ENCODE results near the gene GRPEL1. TPM values are rescaled to one million over a fixed set of nuclear protein-coding genes. Genes with fewer than 3 reads are reported as not detected.

GRPEL1 gene
- total and polyA plus RNA-seq, 2 of the 4 experiments (the other 2 are of a cell fraction) = 33.0 to 33.9 TPM

GRCh38 chr4:7045961-7046921 lies 21.6 kb downstream of the GRPEL1 start:
- Histone ChIP-seq H3K27me3 (ENCODE audit: control insufficient read depth, insufficient read depth, low read length) (no peaks in the 10 kb centered on the region), H2BK5ac (ENCODE audit: low read depth, low read length, poor library complexity, severe bottlenecking) (no peak overlapping the region), H3K36me3 (ENCODE audit: control insufficient read depth, insufficient read depth, low read length) (peaks cover 2% of the 10 kb centered on the region; the same call in 1 of the 2 replicates), H3K23ac (ENCODE audit: low read depth, low read length) (no peak overlapping the region), H2BK20ac (ENCODE audit: low read depth, low read length) (no peak overlapping the region), H3K14ac (replicated peaks; ENCODE audit: low read depth, low read length) (no peak overlapping the region), H2AFZ (replicated peaks; ENCODE audit: low read length, poor library complexity) (no peak overlapping the region), H2AK9ac (replicated peaks; ENCODE audit: low read depth, low read length, poor library complexity) (no peak overlapping the region), H3K79me1 (ENCODE audit: low read depth in 1 of 2, low read length in 2 of 2) (peaks cover 18 to 79% of the 10 kb centered on the region in 2 experiments; a peak in 3 of 4 replicates), H3K4me2 (ENCODE audit: low read depth, low read length) (no peak overlapping the region), H3K4ac (ENCODE audit: low read depth, low read length) (no peak overlapping the region), H3K9ac (ENCODE audit: low read depth, low read length) (no peak overlapping the region), H2BK15ac (ENCODE audit: low read depth, low read length) (no peak overlapping the region), H3K9me3 (ENCODE audit: control insufficient read depth, insufficient read depth, low read length) (no peaks in the 10 kb centered on the region), H3K4me1 (ENCODE audit: control insufficient read depth, insufficient read depth, low read length) (peaks cover 19% of the 10 kb centered on the region), H4K91ac (ENCODE audit: insufficient read depth, low read depth, low read length) (no peak overlapping the region), H4K20me1 (ENCODE audit: insufficient read depth, low read length) (peaks cover 73% of the 10 kb centered on the region), H3K9me1 (ENCODE audit: insufficient read depth, low read length) (peaks cover 24% of the 10 kb centered on the region), H3K18ac (ENCODE audit: low read depth, low read length) (no peak overlapping the region), H2AK5ac (ENCODE audit: low read depth, low read length) (no peak overlapping the region), H4K5ac (ENCODE audit: low read depth, low read length) (no peak overlapping the region), H4K8ac (ENCODE audit: low read depth in 2 of 2, low read length in 2 of 2) (no peak overlapping the region), H2BK120ac (ENCODE audit: low read depth, low read length) (no peak overlapping the region), H3K27ac (ENCODE audit: insufficient read depth, low read length) (no peak overlapping the region), H3K4me3 (ENCODE audit: insufficient read depth, low read depth, low read length) (no peak overlapping the region), H3K56ac (ENCODE audit: extremely low read depth, insufficient read depth, low read length) (no peak overlapping the region)
- intact Hi-C loops (cut with micrococcal nuclease) (no loop called here), dilution Hi-C loops (cut with HindIII; ENCODE audit: low sequenced_read_pairs, unreplicated experiment) (no loop called here), in situ Hi-C loops (cut with MboI; ENCODE audit: low sequenced_read_pairs) (no loop called here)
- BruUV-seq (replicated peaks) = no TSS peak
- ATAC-seq (ENCODE audit: low read depth) (no peak), DNase-seq (no peak)
- CTCF ChIA-PET = interaction anchor here (0.6 kb wide), 1 partner anchor 9 kb away, joined by 7 read pairs; no protein-coding TSS in a partner anchor
- POLR2A ChIA-PET (ENCODE audit: unreplicated experiment) = no interaction called here
- WGBS, 2 experiments (ENCODE audit: extremely low coverage in 2 of 2, insufficient read length in 1 of 2) = 92% methylated on average over 20 of the region's 23 CpGs; no CpG with 5 or more reads in 1 of the 2 experiments
- TF ChIP-seq RAD21 (IDR thresholded peaks at IDR 0.05; ENCODE audit: low read length) (no peak), CTCF (conservative IDR thresholded peaks at IDR 0.05; ENCODE audit: low read depth, low read length) (no peak), MXI1 (IDR thresholded peaks at IDR 0.05; ENCODE audit: borderline replicate concordance, low read depth, low read length) (no peak), FOS (IDR thresholded peaks at IDR 0.05; ENCODE audit: low read depth, low read length) (no peak), CEBPB (IDR thresholded peaks at IDR 0.05; ENCODE audit: low read depth, low read length) (no peak), POLR2A (IDR thresholded peaks at IDR 0.05; ENCODE audit: low read depth, low read length) (no peak), CHD1 (IDR thresholded peaks at IDR 0.05; ENCODE audit: low read depth, low read length) (no peak), RFX5 (IDR thresholded peaks at IDR 0.05; ENCODE audit: low read depth, low read length) (no peak), MAZ (IDR thresholded peaks at IDR 0.05; ENCODE audit: borderline replicate concordance, low read depth, low read length) (no peak), MAFK (IDR thresholded peaks at IDR 0.05; ENCODE audit: low read depth, low read length) (no peak), ELK1 (IDR thresholded peaks at IDR 0.05; ENCODE audit: borderline replicate concordance, low read depth, low read length) (no peak), SMC3 (IDR thresholded peaks at IDR 0.05; ENCODE audit: low read depth, low read length) (no peak), NFE2L2 (IDR thresholded peaks at IDR 0.05; ENCODE audit: low read depth, low read length) (no peak)
- TF ChIP-seq, protein P1, sequence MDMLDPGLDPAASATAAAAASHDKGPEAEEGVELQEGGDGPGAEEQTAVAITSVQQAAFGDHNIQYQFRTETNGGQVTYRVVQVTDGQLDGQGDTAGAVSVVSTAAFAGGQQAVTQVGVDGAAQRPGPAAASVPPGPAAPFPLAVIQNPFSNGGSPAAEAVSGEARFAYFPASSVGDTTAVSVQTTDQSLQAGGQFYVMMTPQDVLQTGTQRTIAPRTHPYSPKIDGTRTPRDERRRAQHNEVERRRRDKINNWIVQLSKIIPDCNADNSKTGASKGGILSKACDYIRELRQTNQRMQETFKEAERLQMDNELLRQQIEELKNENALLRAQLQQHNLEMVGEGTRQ (IDR thresholded peaks at IDR 0.05; ENCODE audit: low read depth, low read length) = no peak

All from IMR-90 (cell line).